ENCODE results near the gene CD300LB.

GRCh38 chr17:74568106-74568873, 37.0 kb upstream of the CD300LB start:
- TF ChIP-seq CTCF (IDR thresholded peaks at IDR 0.05) (no peak), POLR2A (IDR thresholded peaks at IDR 0.05) (no peak)

All from body of pancreas (tissue), 4 donors.